ENCODE data around the gene UBE2J2. TPM values are rescaled to one million over a fixed set of nuclear protein-coding genes. Genes with fewer than 3 reads are reported as not detected.

Gene UBE2J2
- total and polyA plus RNA-seq, 2 of the 8 experiments (the other 6 are each of a cell fraction or from before 2014, with no cell fraction given): 33.6 to 67.9 TPM

- peak overlapping the region; percentile 82 for H4K91ac ChIP-seq (replicated peaks; ENCODE audit: insufficient read length, low read length)
- H2BK15ac ChIP-seq (ENCODE audit: low read length): peak overlapping the region; percentile 92; the same call in 1 of the 2 replicates
- H3K36me3 ChIP-seq (ENCODE audit: control insufficient read depth in 2 of 4, insufficient read depth in 4 of 4, low read length in 3 of 4): peaks cover 17 to 50% (median 40%) of the 10 kb centered on the region in 4 experiments
- H3K4ac ChIP-seq (replicated peaks; ENCODE audit: insufficient read length, low read depth, low read length): peak overlapping the region; percentile 39
- H3K79me2 ChIP-seq (ENCODE audit: control insufficient read depth in 1 of 2, insufficient read depth in 2 of 2, low read length in 2 of 2): peaks cover 0 to 10% of the 10 kb centered on the region in 2 experiments; a peak in 2 of 4 replicates
- peaks cover 10% of the 10 kb centered on the region for H3K79me1 ChIP-seq (ENCODE audit: low read depth, low read length)
- H3K56ac ChIP-seq (replicated peaks; ENCODE audit: insufficient read length, low read depth, low read length): no peak overlapping the region
- peaks cover 0 to 15% (median 6%) of the 10 kb centered on the region in 4 experiments; a peak in 6 of 7 replicates for H3K4me1 ChIP-seq (replicated peaks in 1 of 4; ENCODE audit: control insufficient read depth in 3 of 4, insufficient read depth in 4 of 4, low read length in 3 of 4)
- no peak overlapping the region for H2AFZ ChIP-seq (ENCODE audit: low read length)
- TF ChIP-seq POLR2A (IDR thresholded peaks at IDR 0.05; ENCODE audit: control extremely low read depth in 1 of 2, low read depth in 2 of 2, low read length in 2 of 2): no peak
- no peak for TF ChIP-seq CBX8 (IDR thresholded peaks at IDR 0.05; ENCODE audit: borderline replicate concordance, low read depth, low read length)
- TF ChIP-seq POLR2AphosphoS5 (IDR thresholded peaks at IDR 0.05; ENCODE audit: low read depth, low read length): peak; percentile 19; the same call in 1 of the 2 replicates
- TF ChIP-seq TAF7 (optimal IDR thresholded peaks at IDR 0.05; ENCODE audit: borderline replicate concordance, low read depth, low read length): no peak
- no peak for TF ChIP-seq CHD1 (IDR thresholded peaks at IDR 0.05; ENCODE audit: low read depth, low read length)
- TF ChIP-seq SAP30 (IDR thresholded peaks at IDR 0.05; ENCODE audit: insufficient read depth, insufficient replicate concordance, low read length): no peak
- H3K14ac ChIP-seq (ENCODE audit: insufficient read length): no peak overlapping the region
- 0 out of 2 replicates have a peak overlapping the region, but pooled peaks have one; percentile 48 for H2BK5ac ChIP-seq (ENCODE audit: low read depth, low read length)
- peak overlapping the region; percentile 50; the same call in 1 of the 2 replicates for H2BK12ac ChIP-seq (ENCODE audit: low read depth, low read length)
- peak overlapping the region in 1 of 4 experiments; percentile 6; a peak in 1 of 7 replicates for H3K9ac ChIP-seq (replicated peaks in 1 of 4; ENCODE audit: extremely low read depth in 1 of 4, low read depth in 3 of 4, low read length in 3 of 4)
- peak overlapping the region; percentile 90; the same call in 1 of the 2 replicates for H3K18ac ChIP-seq (ENCODE audit: extremely low read depth, low read length)
- no peak for DNase-seq (ENCODE audit: low read depth in 1 of 2, low spot score in 2 of 2)
- WGBS, 2 experiments (ENCODE audit: extremely low coverage in 1 of 2, insufficient coverage in 1 of 2, insufficient read length in 1 of 2, insufficient replicate concordance in 2 of 2, low coverage in 1 of 2, low lambda C conversion rate in 2 of 2, missing lambda C conversion rate in 1 of 2): 95% methylated on average over 22 of the region's 23 CpGs; no CpG with 5 or more reads in 1 of the 2 experiments
- no peak overlapping the region for H4K8ac ChIP-seq (ENCODE audit: extremely low read depth, insufficient read depth, low read length)
- no peak overlapping the region for H2BK20ac ChIP-seq (ENCODE audit: low read length)
- POLR2A ChIA-PET (ENCODE audit: partially characterized antibody): interaction anchor here (0.9 to 10.1 kb wide), 11 partner anchors 10 to 78 kb away, joined by 3 to 134 read pairs (median 5); partner anchors contain the start of gene TAS1R3
- H3K23me2 ChIP-seq (ENCODE audit: low read depth, low read length): no peaks in the 10 kb centered on the region; the same call in 1 of the 2 replicates
- peak overlapping the region; percentile 44 for H4K5ac ChIP-seq (ENCODE audit: insufficient read length, low read depth, low read length)
- no peak for FAIRE-seq
- no peak overlapping the region for H2BK120ac ChIP-seq (replicated peaks; ENCODE audit: low read depth, low read length)
- no peaks in the 10 kb centered on the region for H3K27me3 ChIP-seq (replicated peaks in 1 of 4; ENCODE audit: control insufficient read depth in 3 of 4, extremely low read depth in 1 of 4, insufficient read depth in 3 of 4, low read length in 3 of 4)
- peaks cover 10 to 23% of the 10 kb centered on the region in 2 experiments for H4K20me1 ChIP-seq (replicated peaks in 1 of 2; ENCODE audit: control insufficient read depth in 1 of 2, insufficient read depth in 2 of 2, low read length in 2 of 2)
- H2AK5ac ChIP-seq (ENCODE audit: low read depth, low read length): peak overlapping the region; percentile 60; the same call in 1 of the 2 replicates
- 0 out of 2 replicates have a peak overlapping the region, but pooled peaks have one; percentile 41 for H3K27ac ChIP-seq (ENCODE audit: low read depth, low read length)
- H3K4me2 ChIP-seq (ENCODE audit: insufficient read depth in 1 of 2, low read depth in 2 of 2, low read length in 2 of 2): peak overlapping the region; percentile 33 to 48; a peak in 2 of 4 replicates
- no peak overlapping the region for H3K23ac ChIP-seq (ENCODE audit: insufficient read length)
- no peak overlapping the region for H3K4me3 ChIP-seq (ENCODE audit: extremely low read depth in 1 of 4, insufficient read depth in 2 of 4, low read depth in 3 of 4, low read length in 4 of 4)
- H3K9me3 ChIP-seq (ENCODE audit: insufficient read depth in 2 of 2, low read depth in 1 of 2, low read length in 1 of 2): no peaks in the 10 kb centered on the region
- CTCF ChIA-PET (ENCODE audit: partially characterized antibody): interaction anchor here (0.7 to 1.7 kb wide), 7 partner anchors 8 to 57 kb away, joined by 3 to 5 read pairs (median 3); no protein-coding TSS in a partner anchor
Measured at GRCh38 chr1:1314678-1315335, 41.2 kb upstream of the UBE2J2 start.

All from H1 (cell line).